GM12878 (cell line): ENCODE measurements around the gene GCKR.

Experiments
- EP300 ChIP-seq, 2 experiments: fragments of 150-350 bp in 1 of 2; IDR thresholded peaks; 2 replicates each; pipeline ENCODE4 v1.6.1; 2011 to 2012; ENCODE audit warnings: low read depth in 2 of 2, low read length in 2 of 2, borderline replicate concordance in 1 of 2, improper control_type of control experiment in 1 of 2, inconsistent platforms in 1 of 2; ENCODE audit not compliant: control insufficient read depth in 1 of 2
- EZH2 ChIP-seq: IDR thresholded peaks from 2 replicates; pipeline ENCODE4 v1.6.1; 2012; ENCODE audit warnings: low read depth, mild to moderate bottlenecking, control low read depth, inconsistent platforms, low read length, borderline replicate concordance; ENCODE audit not compliant: control insufficient read depth
- JUND ChIP-seq: IDR thresholded peaks from 2 replicates; pipeline ENCODE4 v1.6.1; 2012; ENCODE audit warnings: low read depth, mild to moderate bottlenecking, low read length, improper control_type of control experiment, moderate library complexity
- POLR2A ChIP-seq: IDR thresholded peaks from 2 replicates; pipeline ENCODE4 v1.6.1; 2011; ENCODE audit warnings: low read depth, mild to moderate bottlenecking, low read length
- RAD21 ChIP-seq: IDR thresholded peaks from 2 replicates; pipeline ENCODE4 v1.6.1; 2011; ENCODE audit warnings: mild to moderate bottlenecking, low read depth, low read length, moderate library complexity; ENCODE audit not compliant: insufficient read depth
- TCF12 ChIP-seq: IDR thresholded peaks from 2 replicates; pipeline ENCODE4 v1.6.1; 2011; ENCODE audit warnings: low read depth, mild to moderate bottlenecking, low read length
- ZZZ3 ChIP-seq: IDR thresholded peaks from 2 replicates; pipeline ENCODE4 v1.6.1; 2011; ENCODE audit warnings: low read depth; ENCODE audit not compliant: control insufficient read depth, insufficient read length

GRCh38 chr2:27522400-27522945, 25.8 kb downstream of the GCKR start:
- TF ChIP-seq TCF12 (no peak), RAD21 (no peak), JUND (no peak), EP300 (IDR thresholded peaks at IDR 0.05; ENCODE audit: borderline replicate concordance in 1 of 2, control insufficient read depth in 1 of 2, low read depth in 2 of 2, low read length in 2 of 2) (no peak), ZZZ3 (no peak), POLR2A (no peak), EZH2 (no peak)
